ENCODE results near the gene RAD51. TPM values are rescaled to one million over a fixed set of nuclear protein-coding genes. Genes with fewer than 3 reads are reported as not detected.

Gene RAD51
- polyA plus RNA-seq, 1 donor from 2014 or later = 0.22 TPM

DNA sequence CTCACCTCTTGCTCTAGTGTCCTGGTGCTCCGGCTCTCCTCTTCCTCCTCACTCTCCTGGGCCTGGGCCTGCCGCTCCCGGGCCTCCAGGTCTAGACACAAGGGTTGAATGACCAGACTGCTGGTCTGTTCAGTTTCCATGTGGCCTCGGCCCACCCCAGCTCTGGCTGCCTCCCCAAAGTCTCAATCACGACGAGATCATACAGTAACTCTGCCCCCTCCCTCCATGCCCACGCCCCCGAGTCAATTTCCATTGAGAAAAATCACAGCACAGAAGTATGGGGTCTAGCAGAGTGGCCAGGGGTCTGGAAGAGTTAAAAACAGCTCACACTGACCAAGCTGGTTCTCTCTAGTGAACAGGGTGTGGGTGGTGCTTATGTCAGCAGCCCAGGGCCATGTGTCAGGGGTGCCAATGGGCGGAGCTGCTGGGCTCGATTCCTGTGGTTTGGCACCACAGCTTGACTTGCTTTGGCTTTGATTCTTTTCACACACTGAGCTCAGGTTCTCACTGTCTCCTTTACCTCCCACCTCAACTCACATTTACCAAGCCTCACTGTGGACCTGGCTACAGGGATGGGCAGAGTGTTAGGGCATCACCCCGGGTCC is 81.7 kb downstream of the RAD51 start:
- H3K27me3 ChIP-seq (ENCODE audit: insufficient read depth, low read depth, low read length) = no peaks in the 10 kb centered on the region
- H3K4me2 ChIP-seq (ENCODE audit: low read length) = no peak overlapping the region

More for the DNA sequence above, 81.7 kb downstream of the RAD51 start:
- H3K79me2 ChIP-seq (replicated peaks; ENCODE audit: insufficient read depth, low read length) = no peaks in the 10 kb centered on the region
- no peak overlapping the region for H3K27ac ChIP-seq (ENCODE audit: low read length)
- H3K4me3 ChIP-seq (ENCODE audit: low read length) = no peak overlapping the region
- no peak overlapping the region for H2AFZ ChIP-seq (ENCODE audit: low read depth, low read length)
- no peaks in the 10 kb centered on the region for H4K20me1 ChIP-seq (ENCODE audit: insufficient read depth)
- no peaks in the 10 kb centered on the region for H3F3A ChIP-seq (ENCODE audit: insufficient read depth, low read length, poor library complexity, severe bottlenecking)
- H3K9ac ChIP-seq (ENCODE audit: low read length) = no peak overlapping the region
- H3K9me2 ChIP-seq (ENCODE audit: insufficient read depth, low read length) = no peaks in the 10 kb centered on the region
- TF ChIP-seq POLR2AphosphoS5 (IDR thresholded peaks at IDR 0.05) (no peak), MXI1 (conservative IDR thresholded peaks at IDR 0.05; ENCODE audit: poor library complexity, severe bottlenecking) (no peak), RAD21 (conservative IDR thresholded peaks at IDR 0.05) (no peak), SMC3 (conservative IDR thresholded peaks at IDR 0.05; ENCODE audit: poor library complexity) (no peak), EP300 (conservative IDR thresholded peaks at IDR 0.05; ENCODE audit: poor library complexity, severe bottlenecking) (no peak), EZH2 (IDR thresholded peaks at IDR 0.05; ENCODE audit: borderline replicate concordance, insufficient read depth, low read length, poor library complexity, severe bottlenecking) (no peak), TAF1 (IDR thresholded peaks at IDR 0.05; ENCODE audit: low read depth) (no peak)
- TF ChIP-seq, protein P1, sequence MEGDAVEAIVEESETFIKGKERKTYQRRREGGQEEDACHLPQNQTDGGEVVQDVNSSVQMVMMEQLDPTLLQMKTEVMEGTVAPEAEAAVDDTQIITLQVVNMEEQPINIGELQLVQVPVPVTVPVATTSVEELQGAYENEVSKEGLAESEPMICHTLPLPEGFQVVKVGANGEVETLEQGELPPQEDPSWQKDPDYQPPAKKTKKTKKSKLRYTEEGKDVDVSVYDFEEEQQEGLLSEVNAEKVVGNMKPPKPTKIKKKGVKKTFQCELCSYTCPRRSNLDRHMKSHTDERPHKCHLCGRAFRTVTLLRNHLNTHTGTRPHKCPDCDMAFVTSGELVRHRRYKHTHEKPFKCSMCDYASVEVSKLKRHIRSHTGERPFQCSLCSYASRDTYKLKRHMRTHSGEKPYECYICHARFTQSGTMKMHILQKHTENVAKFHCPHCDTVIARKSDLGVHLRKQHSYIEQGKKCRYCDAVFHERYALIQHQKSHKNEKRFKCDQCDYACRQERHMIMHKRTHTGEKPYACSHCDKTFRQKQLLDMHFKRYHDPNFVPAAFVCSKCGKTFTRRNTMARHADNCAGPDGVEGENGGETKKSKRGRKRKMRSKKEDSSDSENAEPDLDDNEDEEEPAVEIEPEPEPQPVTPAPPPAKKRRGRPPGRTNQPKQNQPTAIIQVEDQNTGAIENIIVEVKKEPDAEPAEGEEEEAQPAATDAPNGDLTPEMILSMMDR (IDR thresholded peaks at IDR 0.05; ENCODE audit: poor library complexity, severe bottlenecking) = no peak
- TF ChIP-seq, protein P2, sequence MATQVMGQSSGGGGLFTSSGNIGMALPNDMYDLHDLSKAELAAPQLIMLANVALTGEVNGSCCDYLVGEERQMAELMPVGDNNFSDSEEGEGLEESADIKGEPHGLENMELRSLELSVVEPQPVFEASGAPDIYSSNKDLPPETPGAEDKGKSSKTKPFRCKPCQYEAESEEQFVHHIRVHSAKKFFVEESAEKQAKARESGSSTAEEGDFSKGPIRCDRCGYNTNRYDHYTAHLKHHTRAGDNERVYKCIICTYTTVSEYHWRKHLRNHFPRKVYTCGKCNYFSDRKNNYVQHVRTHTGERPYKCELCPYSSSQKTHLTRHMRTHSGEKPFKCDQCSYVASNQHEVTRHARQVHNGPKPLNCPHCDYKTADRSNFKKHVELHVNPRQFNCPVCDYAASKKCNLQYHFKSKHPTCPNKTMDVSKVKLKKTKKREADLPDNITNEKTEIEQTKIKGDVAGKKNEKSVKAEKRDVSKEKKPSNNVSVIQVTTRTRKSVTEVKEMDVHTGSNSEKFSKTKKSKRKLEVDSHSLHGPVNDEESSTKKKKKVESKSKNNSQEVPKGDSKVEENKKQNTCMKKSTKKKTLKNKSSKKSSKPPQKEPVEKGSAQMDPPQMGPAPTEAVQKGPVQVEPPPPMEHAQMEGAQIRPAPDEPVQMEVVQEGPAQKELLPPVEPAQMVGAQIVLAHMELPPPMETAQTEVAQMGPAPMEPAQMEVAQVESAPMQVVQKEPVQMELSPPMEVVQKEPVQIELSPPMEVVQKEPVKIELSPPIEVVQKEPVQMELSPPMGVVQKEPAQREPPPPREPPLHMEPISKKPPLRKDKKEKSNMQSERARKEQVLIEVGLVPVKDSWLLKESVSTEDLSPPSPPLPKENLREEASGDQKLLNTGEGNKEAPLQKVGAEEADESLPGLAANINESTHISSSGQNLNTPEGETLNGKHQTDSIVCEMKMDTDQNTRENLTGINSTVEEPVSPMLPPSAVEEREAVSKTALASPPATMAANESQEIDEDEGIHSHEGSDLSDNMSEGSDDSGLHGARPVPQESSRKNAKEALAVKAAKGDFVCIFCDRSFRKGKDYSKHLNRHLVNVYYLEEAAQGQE (IDR thresholded peaks at IDR 0.05; ENCODE audit: borderline replicate concordance) = no peak
- no peaks in the 10 kb centered on the region for H3K9me3 ChIP-seq (ENCODE audit: low read length)
- no peaks in the 10 kb centered on the region for H3K36me3 ChIP-seq (ENCODE audit: insufficient read depth, low read length)

Small RNA genes lying within 50 kb of the gene (small RNA-seq; reads per million reads assigned to genes)
- gene SUMO2P15 = 0 reads per million in 3 experiments

Other genes with a start within 250 kb of the RAD51 start
- gene CHST14, start 224.2 kb upstream of the RAD51 start, polyA plus RNA-seq = 0.56 and 0.71 TPM in 2 replicates
- gene CCDC32, start 130.1 kb upstream of the RAD51 start, polyA plus RNA-seq = 28.4 and 34.2 TPM in 2 replicates
- gene RPUSD2, start 125.9 kb upstream of the RAD51 start, polyA plus RNA-seq = 8.1 and 13.2 TPM in 2 replicates
- 0.38 and 2.4 TPM in 2 replicates for gene KNL1, start 100.9 kb upstream of the RAD51 start, polyA plus RNA-seq
- gene RMDN3, start 60.1 kb downstream of the RAD51 start, polyA plus RNA-seq = 24.7 and 25.3 TPM in 2 replicates
- 7.2 and 17.3 TPM in 2 replicates for gene GCHFR, start 68.9 kb downstream of the RAD51 start, polyA plus RNA-seq
- not detected in 2 replicates for gene C15orf62, start 74.8 kb downstream of the RAD51 start, polyA plus RNA-seq
- gene ZFYVE19, start 111.9 kb downstream of the RAD51 start, polyA plus RNA-seq = 48.2 and 63.7 TPM in 2 replicates
- 68.5 and 79.6 TPM in 2 replicates for gene DNAJC17, start 112.3 kb downstream of the RAD51 start, polyA plus RNA-seq
- not detected in 2 replicates for gene PPP1R14D, start 133.5 kb downstream of the RAD51 start, polyA plus RNA-seq
- 0.18 and 0.68 TPM in 2 replicates for gene SPINT1, start 148.9 kb downstream of the RAD51 start, polyA plus RNA-seq
- 1.9 and 2.8 TPM in 2 replicates for gene RHOV, start 179.1 kb downstream of the RAD51 start, polyA plus RNA-seq
- 13.8 and 16.7 TPM in 2 replicates for gene VPS18, start 199.3 kb downstream of the RAD51 start, polyA plus RNA-seq
- 2.2 and 2.3 TPM in 2 replicates for gene DLL4, start 234.2 kb downstream of the RAD51 start, polyA plus RNA-seq

Measured in neural cell (in vitro differentiated cells).